Right ventricle myocardium superior (tissue), 1 donor: ENCODE data around the gene VCAN. TPM values are rescaled to one million over a fixed set of nuclear protein-coding genes. Genes with fewer than 3 reads are reported as not detected.
A peak's percentile ranks its signal among the peaks of the same experiment; 100 is the strongest.

Experiments
- ATAC-seq: fragments of 200-7000 bp; cut with Tn5 transposase; one replicate; pipeline ENCODE4 v1.9.1; 2020; ENCODE audit warnings: mild to moderate bottlenecking; ENCODE audit not compliant: poor library complexity
- DNase-seq: peaks from one replicate; pipeline ENCODE4 v3.0.0-alpha.2; 2020
- intact Hi-C: fragments of 100-400 bp; cut with DNase I; formaldehyde crosslinking; loops from one replicate; pipeline ENCODE4 v1.11.2; 2022
- total RNA-seq: library from RNA; stranded (reverse); fragmentation: NEBNext Ultra II Directional; extraction: Animal tissue kit (Norgen Biotek cat#: 25700); gene quantifications from one replicate; pipeline ENCODE4 v1.2.1, GENCODE V29; 2021
- donor health status: DM: no; HTN: yes; CAD: no; lungs with severe emphysema.

VCAN gene
- total RNA-seq, 1 donor from 2014 or later = 24.1 TPM

GRCh38 chr5:83552275-83552674, 80.7 kb downstream of the VCAN start:
- DNase-seq (no peak), ATAC-seq (no peak)
- intact Hi-C loops = no loop called here

GRCh38 chr5:83553000-83553486, 81.5 kb downstream of the VCAN start:
- intact Hi-C loops = no loop called here
- ATAC-seq (peak; percentile 84), DNase-seq (peak; percentile 63)

- ATAC-seq (no peak), DNase-seq (no peak)
- intact Hi-C loops = no loop called here
Measured at GRCh38 chr5:83554133-83554532, 82.6 kb downstream of the VCAN start.

- DNase-seq (no peak), ATAC-seq (no peak)
- intact Hi-C loops = no loop called here
Measured at GRCh38 chr5:83554686-83555085, 83.1 kb downstream of the VCAN start.

- ATAC-seq (no peak), DNase-seq (no peak)
- intact Hi-C loops = no loop called here
Measured at GRCh38 chr5:83555263-83555662, 83.7 kb downstream of the VCAN start.

- no peak for DNase-seq
- no peak for ATAC-seq
- intact Hi-C loops = no loop called here
Measured at GRCh38 chr5:83556190-83556589, 84.6 kb downstream of the VCAN start.

GRCh38 chr5:83559118-83559785, 87.7 kb downstream of the VCAN start:
- intact Hi-C loops = no loop called here
- no peak for ATAC-seq

GRCh38 chr5:83562071-83562606, 90.6 kb downstream of the VCAN start:
- intact Hi-C loops = loop anchor here (5.0 to 10.0 kb wide), 3 partner anchors 917 to 1247 kb away; no protein-coding TSS in a partner anchor
- DNase-seq (no peak), ATAC-seq (peak; percentile 34)

More at GRCh38 chr5:83559118-83559785, 87.7 kb downstream of the VCAN start:
- DNase-seq = no peak

GRCh38 chr5:83562791-83563557, 91.4 kb downstream of the VCAN start:
- no peak for DNase-seq
- intact Hi-C loops = loop anchor here (5.0 to 10.0 kb wide), 3 partner anchors 918 to 1248 kb away; no protein-coding TSS in a partner anchor
- peak; percentile 84 for ATAC-seq

GRCh38 chr5:83563631-83564030, 92.1 kb downstream of the VCAN start:
- no peak for DNase-seq
- intact Hi-C loops = loop anchor here (5.0 to 10.0 kb wide), 3 partner anchors 919 to 1249 kb away; no protein-coding TSS in a partner anchor
- ATAC-seq = no peak

GRCh38 chr5:83564069-83564749, 92.7 kb downstream of the VCAN start:
- intact Hi-C loops = loop anchor here (5.0 to 10.0 kb wide), 3 partner anchors 919 to 1249 kb away; no protein-coding TSS in a partner anchor
- ATAC-seq = peak; percentile 68

GRCh38 chr5:83567741-83568140, 96.2 kb downstream of the VCAN start:
- ATAC-seq = no peak
- intact Hi-C loops = loop anchor here (10.0 kb wide), 2 partner anchors 923 to 1253 kb away; no protein-coding TSS in a partner anchor
- no peak for DNase-seq

More at GRCh38 chr5:83564069-83564749, 92.7 kb downstream of the VCAN start:
- DNase-seq = no peak

GRCh38 chr5:83568186-83568585, 96.6 kb downstream of the VCAN start:
- ATAC-seq (no peak), DNase-seq (no peak)
- intact Hi-C loops = loop anchor here (10.0 kb wide), 2 partner anchors 923 to 1253 kb away; no protein-coding TSS in a partner anchor

- intact Hi-C loops = no loop called here
- no peak for DNase-seq
- no peak for ATAC-seq
Measured at GRCh38 chr5:83570916-83571315, 99.4 kb downstream of the VCAN start.

GRCh38 chr5:83572271-83572670, 100.7 kb downstream of the VCAN start:
- DNase-seq = no peak
- no peak for ATAC-seq
- intact Hi-C loops = no loop called here

GRCh38 chr5:83576341-83576740, 104.8 kb downstream of the VCAN start:
- intact Hi-C loops = no loop called here
- DNase-seq = no peak
- no peak for ATAC-seq

- DNase-seq (no peak), ATAC-seq (no peak)
- intact Hi-C loops = no loop called here
Measured at GRCh38 chr5:83577036-83577636, 105.6 kb downstream of the VCAN start.

- intact Hi-C loops = no loop called here
- no peak for ATAC-seq
- no peak for DNase-seq
Measured at GRCh38 chr5:83583859-83584258, 112.3 kb downstream of the VCAN start.
